Stimulated activated CD4-positive, alpha-beta T cell treated with anti-CD3 and anti-CD28 coated beads, Interleukin-15, amount 100 ng/mL, for 1 hour (primary cell): Measurements from ENCODE around the gene HGFAC.

Source experiments
- DNase-seq, 2 donors: peaks; one replicate each; pipeline ENCODE4 v3.0.0-alpha.2; 2020; ENCODE audit warnings: low read depth in 1 of 2, low spot score in 1 of 2

The HGFAC gene

GRCh38 chr4:3423952-3424351, 17.8 kb upstream of the HGFAC start:
- no peak for DNase-seq

DNA sequence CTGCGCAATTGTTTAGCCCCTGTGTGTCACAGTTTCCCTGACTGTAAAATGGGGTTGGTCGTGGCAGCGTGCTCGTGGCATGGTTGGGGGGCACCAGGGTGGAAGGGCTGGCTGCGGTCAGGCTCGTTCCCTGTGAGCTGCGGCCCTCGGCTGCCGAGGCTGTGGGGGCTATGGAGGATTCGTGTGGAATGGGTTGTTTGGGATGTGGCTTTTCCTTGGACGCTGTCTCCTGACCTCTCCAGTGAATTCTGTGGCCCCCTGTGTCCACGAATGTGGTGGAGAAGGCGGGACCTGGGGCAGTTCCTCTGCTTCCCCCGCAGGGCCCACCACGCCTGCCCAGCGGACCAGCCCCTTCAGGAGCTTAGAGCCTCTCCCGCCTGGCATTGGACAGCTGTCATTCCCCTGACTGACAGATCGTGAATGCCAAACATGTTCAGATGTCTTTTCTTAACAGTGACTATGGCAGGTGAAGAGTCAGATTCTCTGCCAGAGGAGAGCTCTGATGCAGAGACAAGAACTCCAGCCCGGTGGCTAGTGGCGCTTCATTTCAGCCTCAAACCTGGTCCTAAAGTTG, 17.2 kb upstream of the HGFAC start:
- no peak for DNase-seq

- DNase-seq = no peak
These were observed 15.2 kb upstream of the HGFAC start for GRCh38 chr4:3426465-3427133.

DNA sequence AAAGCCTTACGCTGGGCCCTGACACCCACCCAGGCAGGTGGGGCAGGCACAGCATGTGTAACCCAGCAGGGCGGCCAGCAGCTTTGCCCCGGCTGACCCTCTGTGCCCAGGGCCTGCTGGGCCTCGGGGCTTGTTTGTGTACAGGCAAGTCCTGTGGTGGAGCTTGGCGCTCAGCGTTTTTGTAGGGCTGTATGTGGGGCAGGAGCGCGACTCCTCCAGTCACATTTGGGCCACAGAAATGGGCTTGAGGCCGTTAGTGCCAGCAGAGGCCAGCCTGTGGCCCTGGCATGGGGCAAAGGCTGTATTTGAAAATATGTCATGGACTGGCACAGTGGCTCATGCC, 14.7 kb upstream of the HGFAC start:
- DNase-seq = no peak

DNA sequence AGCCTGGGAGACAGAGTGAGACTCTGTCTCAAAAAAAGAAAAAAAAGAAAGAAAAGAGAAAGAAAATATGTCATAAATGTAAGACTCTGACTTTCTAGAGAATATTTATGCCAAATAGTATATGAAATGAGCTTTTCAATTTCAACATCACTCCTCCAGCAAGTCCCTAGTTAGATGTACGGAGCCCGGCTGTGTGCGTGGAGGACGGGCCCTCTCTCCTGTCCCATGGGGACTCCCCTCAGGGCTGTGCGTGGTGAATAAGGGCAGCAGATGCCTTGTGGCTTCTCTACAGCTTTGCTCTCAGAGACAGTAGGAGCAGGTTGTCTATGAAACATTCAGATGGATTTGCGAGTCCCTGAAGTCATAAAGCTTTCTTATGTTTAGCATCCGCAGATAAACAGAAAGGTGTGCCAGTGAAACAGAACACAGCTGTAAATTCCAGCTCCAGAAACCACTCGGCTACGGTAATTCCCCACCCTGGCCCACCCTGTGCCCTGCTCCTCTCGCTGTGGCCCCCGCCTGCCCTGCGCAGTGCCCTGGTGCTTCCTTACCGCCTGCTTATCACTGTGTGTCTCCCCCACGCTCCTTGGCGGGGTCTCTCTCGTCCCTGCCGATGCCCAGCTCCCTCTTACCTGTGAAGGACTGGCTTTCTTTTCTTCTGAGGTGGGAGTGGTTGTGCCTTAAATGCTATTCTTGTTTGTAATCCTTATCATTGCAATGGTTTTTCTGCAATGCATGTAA, 13.9 kb upstream of the HGFAC start:
- no peak for DNase-seq

GRCh38 chr4:3429651-3430050, 12.1 kb upstream of the HGFAC start:
- DNase-seq = no peak

DNA sequence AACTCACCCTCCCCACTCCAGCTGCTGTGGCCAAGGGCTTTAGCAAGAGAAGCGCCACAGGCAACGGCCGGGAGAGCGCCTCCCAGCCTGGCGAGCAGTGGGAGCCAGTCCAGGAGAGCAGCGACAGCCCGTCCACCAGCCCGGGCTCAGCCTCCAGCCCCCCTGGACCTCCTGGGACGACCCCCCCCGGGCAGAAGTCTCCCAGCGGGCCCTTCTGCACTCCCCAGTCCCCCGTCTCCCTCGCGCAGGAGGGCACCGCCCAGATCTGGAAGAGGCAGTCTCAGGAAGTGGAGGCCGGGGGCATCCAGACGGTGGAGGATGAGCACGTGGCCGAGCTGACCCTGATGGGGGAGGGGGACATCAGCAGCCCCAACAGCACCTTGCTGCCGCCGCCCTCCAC, 11.2 kb upstream of the HGFAC start:
- no peak for DNase-seq

- no peak for DNase-seq
These were observed 10.2 kb upstream of the HGFAC start for GRCh38 chr4:3431446-3431993.

GRCh38 chr4:3432381-3432790, 9.4 kb upstream of the HGFAC start:
- DNase-seq = no peak

DNA sequence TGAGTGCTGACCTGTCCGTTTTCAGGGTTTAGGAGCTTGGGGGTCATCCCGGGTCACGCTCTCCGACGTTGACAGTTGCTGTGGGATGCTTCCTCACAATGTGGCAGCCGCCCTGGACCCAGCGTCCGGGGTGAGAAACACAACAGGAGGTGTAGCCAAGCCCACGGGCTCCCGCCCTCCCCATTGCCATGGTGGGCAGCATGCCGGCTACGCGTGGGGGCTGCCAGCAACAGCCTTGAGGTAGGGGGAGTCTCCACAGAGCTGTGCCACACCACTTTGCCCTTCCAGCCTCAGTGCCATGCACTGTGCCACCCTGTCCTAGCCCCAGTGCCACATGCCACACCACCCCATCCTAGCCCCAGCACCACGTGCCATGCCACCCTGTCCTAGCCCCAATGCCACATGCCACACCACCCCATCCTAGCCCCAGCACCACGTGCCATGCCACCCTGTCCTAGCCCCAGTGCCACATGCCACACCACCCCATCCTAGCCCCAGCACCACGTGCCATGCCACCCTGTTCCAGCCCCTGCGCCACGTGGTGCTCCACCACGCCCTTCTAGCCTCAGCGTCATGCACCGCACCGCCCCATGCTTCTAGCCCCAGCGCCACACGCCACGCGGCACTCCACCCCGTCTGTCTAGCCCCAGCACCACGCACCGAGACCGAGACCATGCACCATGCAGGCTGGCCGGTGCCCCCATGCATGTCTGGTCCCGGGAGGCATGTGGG, 8.5 kb upstream of the HGFAC start:
- no peak for DNase-seq

GRCh38 chr4:3434881-3435685, 6.7 kb upstream of the HGFAC start:
- no peak for DNase-seq

DNA sequence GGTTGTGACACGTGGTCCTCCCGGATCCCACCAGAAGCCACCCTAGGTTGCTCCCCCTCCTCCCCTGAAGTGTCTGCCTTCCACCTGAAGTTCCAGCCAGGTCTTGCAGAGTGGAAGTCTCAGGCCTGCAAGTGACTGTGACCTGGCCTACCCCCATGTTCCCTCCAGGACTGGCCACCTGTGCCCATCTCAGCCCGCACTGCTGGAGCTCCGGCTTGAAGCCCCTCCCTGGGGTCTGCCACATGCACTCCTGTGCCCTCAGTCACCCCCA, 6.1 kb upstream of the HGFAC start:
- DNase-seq = no peak

DNA sequence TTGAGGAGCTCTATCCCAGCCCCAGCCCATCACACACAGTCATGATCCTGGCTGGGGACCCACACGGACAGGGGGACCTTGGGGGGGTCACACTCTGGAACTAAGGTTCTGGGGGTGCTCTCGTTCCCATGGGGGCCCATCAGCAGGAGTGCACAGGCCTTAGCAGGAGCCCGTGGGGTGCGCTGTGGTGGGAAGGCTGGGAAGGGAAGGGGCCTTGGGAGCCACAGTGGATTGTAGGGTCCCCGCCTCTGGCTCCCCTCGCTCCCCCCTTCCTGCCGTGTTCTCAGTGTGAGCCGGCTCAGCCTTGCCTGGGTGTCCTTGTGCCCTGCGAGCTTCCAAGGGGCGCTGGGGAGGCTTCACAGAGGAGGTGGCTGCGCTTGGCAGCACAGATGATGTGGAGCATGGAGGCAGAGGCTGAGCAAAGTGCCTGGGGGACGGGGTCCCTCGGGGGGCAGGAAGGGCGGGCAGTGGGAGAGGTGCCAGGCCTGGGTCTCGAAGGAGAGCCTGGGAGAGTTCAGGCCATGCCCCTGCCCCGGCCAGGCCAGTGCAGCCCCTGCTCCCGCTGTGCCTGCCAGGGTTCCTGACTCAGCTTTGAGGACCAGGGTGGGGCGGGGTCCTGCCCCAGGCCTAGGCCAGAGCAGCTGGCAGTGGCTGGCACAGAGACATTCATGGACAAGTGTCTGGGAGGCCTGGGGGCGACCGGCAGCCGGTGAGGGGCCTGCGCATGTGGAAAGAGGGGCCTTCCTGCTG, 5.5 kb upstream of the HGFAC start:
- DNase-seq = no peak

DNA sequence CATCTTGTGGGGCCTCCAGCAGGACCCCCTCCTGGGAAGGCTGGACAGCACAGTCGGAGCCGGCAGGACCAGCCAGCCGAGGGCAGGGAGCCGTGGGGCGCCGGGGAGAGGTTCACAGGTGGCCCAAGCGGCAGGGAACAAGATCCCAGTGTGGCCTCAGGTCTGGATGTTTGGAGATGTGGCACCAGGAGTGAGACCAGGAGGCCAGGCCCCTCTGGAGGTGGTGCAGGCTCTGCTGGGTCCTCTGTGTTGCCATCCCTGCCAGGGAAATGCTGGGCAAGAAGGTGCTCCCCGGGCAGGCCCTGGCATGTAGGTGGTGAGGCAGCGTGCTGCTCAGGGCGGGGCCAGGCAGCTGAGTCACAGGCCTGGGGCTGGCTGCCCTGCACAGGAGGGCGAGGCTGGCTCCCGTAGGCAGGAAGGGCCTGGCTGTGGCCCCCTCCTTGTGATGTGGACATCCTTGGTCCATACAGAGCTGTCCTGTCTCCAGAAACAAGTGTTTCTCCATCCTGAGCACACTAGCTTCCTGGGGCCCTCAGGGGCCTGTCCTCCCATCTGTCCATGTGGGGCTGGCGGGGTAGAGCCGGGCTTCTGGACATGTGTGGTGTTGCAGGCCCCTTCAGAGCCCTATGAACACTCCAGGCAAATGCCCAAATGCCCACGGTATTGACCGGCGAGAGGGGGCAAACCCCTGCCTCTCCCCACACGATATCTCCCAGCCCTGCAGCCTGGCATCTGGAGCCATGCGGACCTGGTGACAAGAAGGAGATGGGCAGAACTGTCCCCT, 4.8 kb upstream of the HGFAC start:
- DNase-seq = no peak

DNA sequence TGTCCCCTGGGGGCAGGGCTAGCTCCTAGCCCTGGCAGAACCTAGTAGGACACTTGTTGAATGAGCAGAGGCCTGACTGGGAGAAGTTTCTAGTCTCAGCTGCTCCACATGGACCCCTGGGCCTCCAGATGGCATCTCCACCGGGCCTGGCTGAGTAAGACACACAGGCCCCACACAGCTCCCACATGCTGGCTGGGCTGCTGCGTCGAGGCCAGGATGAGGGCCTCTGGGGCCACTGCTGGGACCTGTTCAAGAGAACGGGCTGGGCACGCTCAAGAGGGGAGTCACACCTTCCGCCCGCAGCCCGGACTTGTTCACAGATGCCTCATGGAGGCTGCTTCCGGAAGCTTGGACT, 4.2 kb upstream of the HGFAC start:
- no peak for DNase-seq

- no peak for DNase-seq
These were observed 3.5 kb upstream of the HGFAC start for GRCh38 chr4:3437998-3438846.

DNA sequence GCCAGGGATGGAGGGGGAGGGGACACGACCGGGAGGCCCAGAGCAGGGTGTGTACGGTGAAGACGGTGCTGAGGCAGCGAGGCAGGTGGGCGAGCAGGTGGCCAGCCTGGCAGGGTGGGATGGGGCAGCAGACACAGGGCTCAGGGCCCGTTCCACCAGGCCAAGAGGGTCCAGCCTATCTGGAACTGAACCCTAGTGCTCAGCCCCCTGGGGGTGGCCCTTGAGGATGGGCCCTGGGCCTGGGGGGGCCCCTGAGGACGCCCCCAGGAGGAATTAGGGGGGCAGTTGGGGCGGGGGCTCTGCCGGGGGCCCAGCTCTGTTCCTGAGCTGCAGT, 3.0 kb upstream of the HGFAC start:
- DNase-seq = no peak

GRCh38 chr4:3439391-3439790, 2.4 kb upstream of the HGFAC start:
- no peak for DNase-seq

GRCh38 chr4:3440011-3440410, 1.8 kb upstream of the HGFAC start:
- DNase-seq = no peak
